Trophoblast cell (in vitro differentiated cells and primary cell): ENCODE measurements around the gene NETO1.

Experiments
- DNase-seq, 2 donors: peaks; one replicate each; pipeline ENCODE4 v3.0.0-alpha.2; 2016
- H2AFZ ChIP-seq: 2 replicates; pipeline ENCODE4 v1.6.1; 2013; ENCODE audit warnings: low read length, moderate library complexity, mild to moderate bottlenecking; ENCODE audit not compliant: insufficient read depth, poor library complexity
- H2AK5ac ChIP-seq: 2 replicates; pipeline ENCODE4 v1.6.1; 2013; ENCODE audit warnings: mild to moderate bottlenecking, low read length
- H2BK120ac ChIP-seq: 2 replicates; pipeline ENCODE4 v1.6.1; 2013; ENCODE audit warnings: low read length, mild to moderate bottlenecking, moderate library complexity; ENCODE audit not compliant: insufficient read depth, poor library complexity
- H2BK12ac ChIP-seq: 2 replicates; pipeline ENCODE4 v1.6.1; 2013; ENCODE audit warnings: mild to moderate bottlenecking, low read length, moderate library complexity
- H2BK5ac ChIP-seq: 2 replicates; pipeline ENCODE4 v1.6.1; 2013; ENCODE audit warnings: low read length, low read depth, moderate library complexity, mild to moderate bottlenecking; ENCODE audit not compliant: poor library complexity
- H3K14ac ChIP-seq: 2 replicates; pipeline ENCODE4 v1.6.1; 2013; ENCODE audit warnings: mild to moderate bottlenecking, low read length
- H3K18ac ChIP-seq: 2 replicates; pipeline ENCODE4 v1.6.1; 2013; ENCODE audit warnings: mild to moderate bottlenecking, low read length
- H3K23ac ChIP-seq: 2 replicates; pipeline ENCODE4 v1.6.1; 2013; ENCODE audit warnings: low read length
- H3K27ac ChIP-seq: 2 replicates; pipeline ENCODE4 v1.5.1; 2013; ENCODE audit warnings: low read depth, mild to moderate bottlenecking, inconsistent platforms, low read length, moderate library complexity
- H3K27me3 ChIP-seq: 2 replicates; pipeline ENCODE4 v1.6.1; 2013; ENCODE audit warnings: inconsistent platforms, mild to moderate bottlenecking, low read length, moderate library complexity; ENCODE audit not compliant: insufficient read depth
- H3K36me3 ChIP-seq, 2 experiments: 1 replicate in 1 of 2; 2 replicates in 1 of 2; pipeline ENCODE4 v1.6.1; 2013; ENCODE audit warnings: low read length in 2 of 2, mild to moderate bottlenecking in 2 of 2, moderate library complexity in 1 of 2; ENCODE audit not compliant: insufficient read depth in 2 of 2, control insufficient read depth in 1 of 2
- H3K4ac ChIP-seq: 2 replicates; pipeline ENCODE4 v1.6.1; 2013; ENCODE audit warnings: low read depth, mild to moderate bottlenecking, low read length, moderate library complexity
- H3K4me1 ChIP-seq, 2 experiments: 1 replicate in 1 of 2; 2 replicates in 1 of 2; pipeline ENCODE4 v1.6.1; 2013; ENCODE audit warnings: low read length in 2 of 2, mild to moderate bottlenecking in 2 of 2, moderate library complexity in 1 of 2; ENCODE audit not compliant: insufficient read depth in 2 of 2, control insufficient read depth in 1 of 2
- H3K4me2 ChIP-seq: 2 replicates; pipeline ENCODE4 v1.6.1; 2013; ENCODE audit warnings: inconsistent platforms, mild to moderate bottlenecking, low read length, moderate library complexity
- H3K4me3 ChIP-seq: 2 replicates; pipeline ENCODE4 v1.5.1; 2013; ENCODE audit warnings: mild to moderate bottlenecking, low read depth, low read length, inconsistent platforms
- H3K79me1 ChIP-seq: one replicate; pipeline ENCODE4 v1.6.1; 2013; ENCODE audit warnings: low read length
- H3K79me2 ChIP-seq: 2 replicates; pipeline ENCODE4 v1.6.1; 2013; ENCODE audit warnings: low read length, mild to moderate bottlenecking; ENCODE audit not compliant: control insufficient read depth, insufficient read depth, poor library complexity
- H3K9ac ChIP-seq: 2 replicates; pipeline ENCODE4 v1.6.1; 2013; ENCODE audit warnings: mild to moderate bottlenecking, low read length
- H3K9me3 ChIP-seq: 2 replicates; pipeline ENCODE4 v1.6.1; 2013; ENCODE audit warnings: low read depth, mild to moderate bottlenecking, control low read depth, inconsistent platforms, low read length; ENCODE audit not compliant: insufficient read depth
- H4K12ac ChIP-seq: 2 replicates; pipeline ENCODE4 v1.6.1; 2013; ENCODE audit warnings: low read depth, mild to moderate bottlenecking, low read length, moderate library complexity
- H4K8ac ChIP-seq: 2 replicates; pipeline ENCODE4 v1.6.1; 2013; ENCODE audit warnings: low read depth, mild to moderate bottlenecking, low read length, moderate library complexity
- H4K91ac ChIP-seq: one replicate; pipeline ENCODE4 v1.6.1; 2013; ENCODE audit warnings: low read depth, mild to moderate bottlenecking, low read length, moderate library complexity
- WGBS: extraction: QIAGEN DNeasy Blood & Tissue Kit; methylation state at CpG from one replicate; pipeline ENCODE4 v1.1.7; 2013; ENCODE audit warnings: missing lambda C conversion rate; ENCODE audit not compliant: insufficient read length, insufficient coverage; ENCODE audit errors: extremely low coverage; 5-methylcytosine and 5-hydroxymethylcytosine counted together

NETO1 gene

DNA sequence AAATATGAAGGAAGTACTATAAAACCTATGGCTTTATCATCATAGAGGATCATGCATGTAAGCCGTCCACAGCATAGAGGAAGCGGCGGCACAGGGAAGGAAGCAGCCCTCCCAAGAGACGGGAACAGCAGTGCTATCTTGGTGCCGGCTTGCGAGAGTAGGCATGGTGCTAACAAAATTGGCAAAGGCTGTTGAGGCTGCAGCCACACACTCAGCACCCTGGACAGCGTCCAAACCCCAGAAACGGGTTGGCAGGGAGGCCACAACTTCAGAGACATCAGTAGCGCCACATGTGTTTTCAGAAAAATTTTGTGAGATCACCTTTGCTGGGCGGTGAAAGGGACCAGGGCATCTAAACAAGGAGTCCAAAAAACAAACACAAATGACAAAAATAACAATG, 37.7 kb downstream of the NETO1 start:
- H2BK5ac ChIP-seq, result no peak overlapping the region
- H3K36me3 ChIP-seq, result no peaks in the 10 kb centered on the region
- H2AK5ac ChIP-seq, result no peak overlapping the region
- H3K23ac ChIP-seq, result no peak overlapping the region
- no peak overlapping the region for H2BK12ac ChIP-seq
- H3K9me3 ChIP-seq, result no peaks in the 10 kb centered on the region
- no peak for DNase-seq
- H3K18ac ChIP-seq, result no peak overlapping the region
- no peak overlapping the region for H4K91ac ChIP-seq
- no peaks in the 10 kb centered on the region for H3K79me2 ChIP-seq
- H3K4ac ChIP-seq, result no peak overlapping the region
- no peak overlapping the region for H2AFZ ChIP-seq
- H3K9ac ChIP-seq, result no peak overlapping the region
- no peak overlapping the region for H3K27ac ChIP-seq
- no peak overlapping the region for H4K12ac ChIP-seq
- WGBS, result no CpG with 5 or more reads among the region's 10 CpGs
- H2BK120ac ChIP-seq, result no peak overlapping the region
- no peak overlapping the region for H3K4me2 ChIP-seq
- no peaks in the 10 kb centered on the region for H3K27me3 ChIP-seq
- no peaks in the 10 kb centered on the region for H3K4me1 ChIP-seq
- H3K4me3 ChIP-seq, result no peak overlapping the region
- H4K8ac ChIP-seq, result no peak overlapping the region
- H3K14ac ChIP-seq, result no peak overlapping the region
- no peaks in the 10 kb centered on the region for H3K79me1 ChIP-seq

GRCh38 chr18:72828601-72829000, 39.2 kb downstream of the NETO1 start:
- Histone ChIP-seq H3K9ac (no peak overlapping the region), H2AK5ac (no peak overlapping the region), H3K14ac (no peak overlapping the region), H4K12ac (no peak overlapping the region), H3K27me3 (no peaks in the 10 kb centered on the region), H3K4ac (no peak overlapping the region), H3K4me1 (no peaks in the 10 kb centered on the region), H3K4me3 (no peak overlapping the region), H2BK5ac (no peak overlapping the region), H4K91ac (no peak overlapping the region), H3K23ac (no peak overlapping the region), H2AFZ (no peak overlapping the region), H3K36me3 (no peaks in the 10 kb centered on the region), H3K9me3 (no peaks in the 10 kb centered on the region), H2BK12ac (no peak overlapping the region), H4K8ac (no peak overlapping the region), H2BK120ac (no peak overlapping the region), H3K4me2 (no peak overlapping the region), H3K79me1 (no peaks in the 10 kb centered on the region), H3K18ac (no peak overlapping the region), H3K27ac (no peak overlapping the region), H3K79me2 (no peaks in the 10 kb centered on the region)
- no CpG with 5 or more reads among the region's 2 CpGs for WGBS
- DNase-seq, result no peak

- H3K4ac ChIP-seq, result no peak overlapping the region
- H3K14ac ChIP-seq, result no peak overlapping the region
- no peak overlapping the region for H2BK5ac ChIP-seq
- no peak overlapping the region for H3K27ac ChIP-seq
- no peak overlapping the region for H2AK5ac ChIP-seq
- no peaks in the 10 kb centered on the region for H3K79me1 ChIP-seq
- H3K27me3 ChIP-seq, result no peaks in the 10 kb centered on the region
- no peak overlapping the region for H3K23ac ChIP-seq
- H2BK12ac ChIP-seq, result no peak overlapping the region
- no peak overlapping the region for H3K4me3 ChIP-seq
- no peak overlapping the region for H2BK120ac ChIP-seq
- no peaks in the 10 kb centered on the region for H3K36me3 ChIP-seq
- H3K18ac ChIP-seq, result no peak overlapping the region
- WGBS, result no CpG with 5 or more reads among the region's 9 CpGs
- H3K4me2 ChIP-seq, result no peak overlapping the region
- no peak overlapping the region for H3K9ac ChIP-seq
- no peaks in the 10 kb centered on the region for H3K4me1 ChIP-seq
- H4K91ac ChIP-seq, result no peak overlapping the region
- H3K9me3 ChIP-seq, result no peaks in the 10 kb centered on the region
- no peak overlapping the region for H4K8ac ChIP-seq
- no peak overlapping the region for H4K12ac ChIP-seq
- DNase-seq, result no peak
- H2AFZ ChIP-seq, result no peak overlapping the region
- H3K79me2 ChIP-seq, result no peaks in the 10 kb centered on the region
Measured at GRCh38 chr18:72826736-72827135, 41.1 kb downstream of the NETO1 start.

- Histone ChIP-seq H3K27ac (no peak overlapping the region), H3K4me2 (no peak overlapping the region), H4K12ac (no peak overlapping the region), H3K4ac (no peak overlapping the region), H3K9ac (no peak overlapping the region), H2AK5ac (no peak overlapping the region), H2BK12ac (no peak overlapping the region), H4K8ac (no peak overlapping the region), H3K9me3 (no peaks in the 10 kb centered on the region), H2BK120ac (no peak overlapping the region), H2BK5ac (no peak overlapping the region), H3K4me1 (no peaks in the 10 kb centered on the region), H3K79me2 (no peaks in the 10 kb centered on the region), H3K14ac (no peak overlapping the region), H3K27me3 (no peaks in the 10 kb centered on the region), H2AFZ (no peak overlapping the region), H3K79me1 (no peaks in the 10 kb centered on the region), H3K18ac (no peak overlapping the region), H3K36me3 (no peaks in the 10 kb centered on the region), H4K91ac (no peak overlapping the region), H3K4me3 (no peak overlapping the region), H3K23ac (no peak overlapping the region)
- no peak for DNase-seq
- no CpG with 5 or more reads among the region's 8 CpGs for WGBS
Measured at GRCh38 chr18:72823345-72823744, 44.4 kb downstream of the NETO1 start.
